ENCODE measurements around the gene ZNF236.

The ZNF236 gene

GRCh38 chr18:77005651-77006195 is 183.4 kb downstream of the ZNF236 start:
- Mint-ChIP-seq H3K27me3 (no peaks in the 10 kb centered on the region), H3K4me1 (ENCODE audit: low read depth in 2 of 2) (peaks cover 34 to 52% of the 10 kb centered on the region in 2 donors), H3K27ac (peak overlapping the region in 1 of 2 donors; percentile 88), H3K4me3 (peak overlapping the region in 1 of 2 donors; percentile 57), H3K36me3 (ENCODE audit: insufficient read depth) (peaks cover 16% of the 10 kb centered on the region), H3K9me3 (no peaks in the 10 kb centered on the region)
- ATAC-seq (replicated peaks) (no peak), DNase-seq (no peak)

GRCh38 chr18:77006305-77007175 is 184.2 kb downstream of the ZNF236 start:
- Mint-ChIP-seq H3K27me3 (no peaks in the 10 kb centered on the region), H3K4me1 (ENCODE audit: low read depth in 2 of 2) (peaks cover 37 to 60% of the 10 kb centered on the region in 2 donors), H3K4me3 (no peak overlapping the region), H3K27ac (peak overlapping the region; percentile 79 to 83), H3K9me3 (no peaks in the 10 kb centered on the region), H3K36me3 (ENCODE audit: insufficient read depth) (peaks cover 23% of the 10 kb centered on the region)
- ATAC-seq (replicated peaks) (no peak), DNase-seq (no peak)

DNA sequence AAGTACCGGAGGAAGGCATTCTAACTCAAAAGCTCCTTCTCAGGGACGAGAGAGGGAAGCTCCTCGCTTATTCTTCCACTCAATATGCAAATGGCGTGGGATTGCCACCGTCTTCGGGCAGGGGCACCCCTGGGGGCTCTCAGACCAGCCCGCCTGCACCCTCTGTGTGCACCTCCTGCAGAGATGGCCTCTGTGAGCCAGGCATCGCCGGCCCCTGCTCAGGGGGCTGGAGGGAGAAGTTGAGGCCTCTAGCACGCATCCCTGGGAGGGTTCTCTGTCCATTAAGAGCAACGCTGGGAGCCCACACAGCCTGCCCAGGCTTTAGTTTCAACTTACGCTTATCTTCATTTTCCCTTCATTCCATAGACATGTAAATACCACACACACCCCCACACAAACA is 184.9 kb downstream of the ZNF236 start:
- Mint-ChIP-seq H3K36me3 (ENCODE audit: insufficient read depth) (peaks cover 30% of the 10 kb centered on the region), H3K9me3 (no peaks in the 10 kb centered on the region), H3K27ac (peak overlapping the region; percentile 79 to 83), H3K4me1 (ENCODE audit: low read depth in 2 of 2) (peaks cover 40 to 67% of the 10 kb centered on the region in 2 donors), H3K27me3 (no peaks in the 10 kb centered on the region), H3K4me3 (no peak overlapping the region)
- DNase-seq (no peak), ATAC-seq (replicated peaks) (no peak)

GRCh38 chr18:77008006-77008405 is 185.6 kb downstream of the ZNF236 start:
- Mint-ChIP-seq H3K36me3 (ENCODE audit: insufficient read depth) (peaks cover 36% of the 10 kb centered on the region), H3K4me1 (ENCODE audit: low read depth in 2 of 2) (peaks cover 40 to 71% of the 10 kb centered on the region in 2 donors), H3K27me3 (no peaks in the 10 kb centered on the region), H3K27ac (peak overlapping the region; percentile 79 to 83), H3K4me3 (no peak overlapping the region), H3K9me3 (no peaks in the 10 kb centered on the region)
- DNase-seq: no peak
- ATAC-seq (replicated peaks): no peak

- Mint-ChIP-seq H3K27ac (peak overlapping the region; percentile 67 to 75), H3K4me1 (ENCODE audit: low read depth in 2 of 2) (peaks cover 46 to 72% of the 10 kb centered on the region in 2 donors), H3K4me3 (no peak overlapping the region), H3K36me3 (ENCODE audit: insufficient read depth) (peaks cover 44% of the 10 kb centered on the region), H3K9me3 (no peaks in the 10 kb centered on the region), H3K27me3 (no peaks in the 10 kb centered on the region)
- no peak for ATAC-seq (replicated peaks)
- no peak for DNase-seq
These were observed 186.4 kb downstream of the ZNF236 start for GRCh38 chr18:77008576-77009315.

- ATAC-seq (replicated peaks) (no peak), DNase-seq (no peak)
- Mint-ChIP-seq H3K27me3 (no peaks in the 10 kb centered on the region), H3K36me3 (ENCODE audit: insufficient read depth) (peaks cover 49% of the 10 kb centered on the region), H3K4me1 (ENCODE audit: low read depth in 2 of 2) (peaks cover 50 to 70% of the 10 kb centered on the region in 2 donors), H3K4me3 (no peak overlapping the region), H3K27ac (peak overlapping the region in 1 of 2 donors; percentile 89), H3K9me3 (no peaks in the 10 kb centered on the region)
These were observed 187.3 kb downstream of the ZNF236 start for GRCh38 chr18:77009675-77010074.

- no peak for ATAC-seq (replicated peaks)
- Mint-ChIP-seq H3K27ac (peak overlapping the region; percentile 18 to 65), H3K4me1 (ENCODE audit: low read depth in 2 of 2) (peaks cover 41 to 65% of the 10 kb centered on the region in 2 donors)
These were observed 189.8 kb downstream of the ZNF236 start for GRCh38 chr18:77012120-77012519.

GRCh38 chr18:77012806-77013541 is 190.6 kb downstream of the ZNF236 start:
- H3K36me3 Mint-ChIP-seq (ENCODE audit: insufficient read depth): peaks cover 74% of the 10 kb centered on the region

More at GRCh38 chr18:77012120-77012519, 189.8 kb downstream of the ZNF236 start:
- Mint-ChIP-seq H3K4me3 (no peak overlapping the region), H3K36me3 (ENCODE audit: insufficient read depth) (peaks cover 66% of the 10 kb centered on the region), H3K9me3 (no peaks in the 10 kb centered on the region), H3K27me3 (no peaks in the 10 kb centered on the region)
- no peak for DNase-seq

DNA sequence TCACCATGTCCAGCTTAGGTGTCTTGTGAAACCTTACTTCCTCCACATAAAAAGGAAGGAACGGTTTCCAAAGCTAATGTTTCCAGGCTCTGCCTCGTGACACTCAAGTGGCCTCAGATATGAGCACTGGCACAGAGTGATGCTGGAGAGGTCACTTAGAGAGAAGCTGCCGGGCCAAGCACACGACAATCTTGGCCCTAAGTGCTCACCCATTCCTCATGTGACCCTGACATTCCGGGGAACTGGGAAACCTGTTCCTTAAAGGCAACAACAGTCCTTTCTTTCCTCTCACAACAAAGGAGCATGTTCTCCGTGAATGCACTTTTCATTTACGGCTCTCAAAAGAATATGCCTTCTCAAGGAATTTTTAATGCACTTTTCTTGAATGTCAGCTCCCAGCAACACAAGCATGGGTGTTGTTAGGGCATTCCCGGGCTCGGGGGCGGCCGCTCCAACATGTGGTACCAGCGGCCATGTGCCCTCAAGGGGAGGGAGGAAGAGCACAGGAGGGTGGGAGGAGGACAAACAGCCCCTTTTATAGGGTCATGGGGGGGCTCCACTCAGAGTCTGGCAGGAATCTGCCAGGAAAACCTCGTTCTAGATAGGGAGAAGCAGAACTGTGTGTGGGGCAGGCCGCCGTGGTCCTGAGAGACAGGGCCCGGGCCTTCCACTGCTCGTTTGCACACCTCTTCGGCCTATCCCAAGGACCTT is 191.6 kb downstream of the ZNF236 start:
- peaks cover 45 to 70% of the 10 kb centered on the region in 2 donors for H3K4me1 Mint-ChIP-seq (ENCODE audit: low read depth in 2 of 2)
- peak overlapping the region; percentile 62 to 67 for H3K27ac Mint-ChIP-seq
- DNase-seq (no peak), ATAC-seq (replicated peaks) (no peak)
- no peak overlapping the region for H3K4me3 Mint-ChIP-seq
- no peaks in the 10 kb centered on the region for H3K27me3 Mint-ChIP-seq
- peaks cover 0 to 2% of the 10 kb centered on the region in 2 donors for H3K9me3 Mint-ChIP-seq
- peaks cover 80% of the 10 kb centered on the region for H3K36me3 Mint-ChIP-seq (ENCODE audit: insufficient read depth)

More at GRCh38 chr18:77012806-77013541, 190.6 kb downstream of the ZNF236 start:
- Mint-ChIP-seq H3K4me3 (peak overlapping the region in 1 of 2 donors; percentile 32), H3K27me3 (no peaks in the 10 kb centered on the region), H3K9me3 (no peaks in the 10 kb centered on the region), H3K27ac (peak overlapping the region; percentile 62 to 67), H3K4me1 (ENCODE audit: low read depth in 2 of 2) (peaks cover 40 to 65% of the 10 kb centered on the region in 2 donors)
- ATAC-seq (replicated peaks) (no peak), DNase-seq (no peak)

GRCh38 chr18:77014538-77014937 is 192.2 kb downstream of the ZNF236 start:
- peaks cover 51 to 74% of the 10 kb centered on the region in 2 donors for H3K4me1 Mint-ChIP-seq (ENCODE audit: low read depth in 2 of 2)
- H3K36me3 Mint-ChIP-seq (ENCODE audit: insufficient read depth): peaks cover 83% of the 10 kb centered on the region
- peaks cover 0 to 5% of the 10 kb centered on the region in 2 donors for H3K9me3 Mint-ChIP-seq
- no peak overlapping the region for H3K27ac Mint-ChIP-seq
- H3K4me3 Mint-ChIP-seq: no peak overlapping the region
- no peaks in the 10 kb centered on the region for H3K27me3 Mint-ChIP-seq
- ATAC-seq (replicated peaks) (no peak), DNase-seq (no peak)

GRCh38 chr18:77015169-77015568 is 192.8 kb downstream of the ZNF236 start:
- ATAC-seq (replicated peaks): no peak
- H3K36me3 Mint-ChIP-seq (ENCODE audit: insufficient read depth): peaks cover 84% of the 10 kb centered on the region
- DNase-seq: no peak
- no peaks in the 10 kb centered on the region for H3K27me3 Mint-ChIP-seq
- peak overlapping the region in 1 of 2 donors; percentile 13 for H3K27ac Mint-ChIP-seq
- peaks cover 54 to 75% of the 10 kb centered on the region in 2 donors for H3K4me1 Mint-ChIP-seq (ENCODE audit: low read depth in 2 of 2)
- H3K9me3 Mint-ChIP-seq: peaks cover 0 to 5% of the 10 kb centered on the region in 2 donors
- no peak overlapping the region for H3K4me3 Mint-ChIP-seq
